Ishikawa (cell line): ENCODE data around the gene TMEM132E.

ENCODE experiments used
- EP300 ChIP-seq: IDR thresholded peaks from 2 replicates; pipeline ENCODE4 v1.6.1; 2012; ENCODE audit warnings: borderline replicate concordance
- FOXM1 ChIP-seq: IDR thresholded peaks from 2 replicates; pipeline ENCODE4 v1.6.1; 2012; ENCODE audit warnings: low read depth, borderline replicate concordance

- TF ChIP-seq EP300 = no peak
- TF ChIP-seq FOXM1 = no peak
Measured at GRCh38 chr17:34572483-34572882, 6.9 kb upstream of the TMEM132E start.
